ENCODE measurements around the gene UPK3A.
"Not testable (repeated sequence)": the region's sequence is repeated elsewhere in the genome, so short reads cannot be mapped to it uniquely, and the experiment has no call there.

Gene UPK3A

DNA sequence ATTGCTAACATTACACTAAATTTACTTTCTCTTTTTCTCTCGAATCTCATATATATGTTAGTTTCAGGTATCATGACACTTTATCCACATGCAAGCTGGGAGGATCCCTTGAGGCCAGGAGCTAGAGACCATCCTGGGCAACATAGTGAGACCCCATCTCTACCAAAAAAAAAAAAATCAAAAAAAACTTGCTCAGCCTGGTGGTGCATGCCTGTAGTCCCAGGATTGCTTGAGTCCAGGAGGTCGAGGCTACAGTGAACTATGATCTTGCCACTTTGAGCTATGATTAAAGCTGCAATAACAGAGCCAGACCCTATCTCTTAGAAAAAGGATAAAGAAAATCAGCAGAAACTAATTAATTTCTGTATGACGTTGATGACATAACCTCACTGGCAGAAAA is 3.7 kb upstream of the UPK3A start:
- no peak for DNase-seq (ENCODE audit: low read depth)

DNA sequence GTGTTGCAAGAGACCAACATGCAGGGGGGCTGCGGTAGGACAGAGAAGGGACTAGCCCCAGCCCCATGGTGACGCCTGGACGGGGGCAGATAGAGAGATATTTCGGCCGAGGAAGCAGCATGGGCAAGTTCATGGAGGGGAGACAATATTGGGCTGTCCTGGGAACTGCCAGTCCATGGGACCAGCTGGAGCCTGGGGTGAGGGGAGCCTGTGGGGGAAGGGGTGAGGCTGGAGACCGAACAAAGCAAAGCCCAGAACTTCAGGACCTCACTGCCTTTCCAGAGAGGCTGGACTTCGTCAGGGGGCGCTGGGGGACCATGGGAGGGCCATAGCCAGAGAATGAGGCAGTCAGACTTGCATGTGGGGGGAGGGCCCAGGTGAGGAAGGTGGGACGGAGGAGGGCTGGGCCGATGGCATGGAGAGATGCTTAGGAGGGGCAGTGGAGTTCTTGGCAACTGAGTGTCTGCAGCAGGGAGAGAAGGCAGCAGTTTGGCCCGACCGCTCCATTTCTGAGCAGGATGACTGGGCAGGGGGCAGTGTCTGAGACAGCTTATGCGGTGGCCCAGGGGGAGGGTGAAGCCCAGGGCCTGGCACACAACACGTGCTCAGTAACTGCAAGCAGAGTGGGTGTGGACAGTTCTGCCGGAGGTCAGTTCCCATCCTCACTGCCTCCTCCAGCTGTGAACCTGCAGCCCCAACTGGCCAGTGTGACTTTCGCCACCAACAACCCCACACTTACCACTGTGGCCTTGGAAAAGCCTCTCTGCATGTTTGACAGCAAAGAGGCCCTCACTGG is 712 bp downstream of the UPK3A start:
- no peak for DNase-seq (ENCODE audit: low read depth)

DNA sequence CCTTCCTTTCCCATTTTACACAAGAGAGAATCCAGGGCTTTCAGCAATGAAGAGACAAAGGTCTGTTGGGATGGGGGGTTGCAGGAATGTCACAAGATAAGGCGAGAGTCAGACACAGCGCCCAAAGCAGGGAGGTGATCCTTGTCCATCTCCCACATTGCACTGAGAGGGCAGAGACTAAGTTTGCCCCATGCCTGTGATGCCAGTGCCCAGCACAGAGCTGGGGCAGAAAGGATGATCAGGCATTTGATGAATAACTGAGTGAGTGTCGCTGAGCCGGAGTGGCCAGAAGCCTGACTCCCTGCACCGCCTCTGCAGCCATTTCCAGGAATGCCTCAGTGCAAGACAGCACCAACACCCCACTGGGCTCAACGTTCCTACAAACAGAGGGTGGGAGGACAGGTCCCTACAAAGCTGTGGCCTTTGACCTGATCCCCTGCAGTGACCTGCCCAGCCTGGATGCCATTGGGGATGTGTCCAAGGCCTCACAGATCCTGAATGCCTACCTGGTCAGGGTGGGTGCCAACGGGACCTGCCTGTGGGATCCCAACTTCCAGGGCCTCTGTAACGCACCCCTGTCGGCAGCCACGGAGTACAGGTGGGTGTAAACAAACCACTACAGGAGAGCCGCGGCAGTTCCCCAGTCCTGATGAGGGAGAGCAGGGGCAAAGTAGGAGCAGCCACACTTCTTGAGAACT is 2.3 kb downstream of the UPK3A start:
- DNase-seq (ENCODE audit: low read depth) = no peak

DNA sequence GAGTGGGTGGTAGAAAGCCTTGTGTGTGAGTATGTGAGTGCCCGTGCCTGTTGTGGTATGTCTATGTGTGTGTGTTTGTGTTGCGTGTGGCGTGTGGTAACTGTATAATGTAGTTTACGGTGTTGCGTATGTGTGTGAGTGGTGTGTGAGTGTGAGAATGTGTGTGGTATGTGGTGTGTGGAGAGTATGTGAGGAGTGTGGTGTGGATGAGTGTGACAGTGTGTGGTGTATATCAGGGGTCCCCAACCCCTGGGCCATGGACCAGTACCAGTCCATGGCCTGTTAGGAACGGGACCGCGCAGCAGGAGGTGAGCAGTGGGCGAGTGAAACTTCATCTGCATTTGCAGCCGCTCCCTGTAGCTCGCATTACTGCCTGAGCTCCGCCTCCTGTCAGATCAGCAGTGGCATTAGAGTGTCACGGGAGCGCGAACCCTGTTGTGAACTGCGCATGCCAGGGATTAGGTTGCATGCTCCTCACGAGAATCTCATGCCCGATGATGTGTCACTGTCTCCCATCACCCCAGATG is 5.7 kb downstream of the UPK3A start:
- peak; percentile 73 for DNase-seq (ENCODE audit: low read depth)

DNA sequence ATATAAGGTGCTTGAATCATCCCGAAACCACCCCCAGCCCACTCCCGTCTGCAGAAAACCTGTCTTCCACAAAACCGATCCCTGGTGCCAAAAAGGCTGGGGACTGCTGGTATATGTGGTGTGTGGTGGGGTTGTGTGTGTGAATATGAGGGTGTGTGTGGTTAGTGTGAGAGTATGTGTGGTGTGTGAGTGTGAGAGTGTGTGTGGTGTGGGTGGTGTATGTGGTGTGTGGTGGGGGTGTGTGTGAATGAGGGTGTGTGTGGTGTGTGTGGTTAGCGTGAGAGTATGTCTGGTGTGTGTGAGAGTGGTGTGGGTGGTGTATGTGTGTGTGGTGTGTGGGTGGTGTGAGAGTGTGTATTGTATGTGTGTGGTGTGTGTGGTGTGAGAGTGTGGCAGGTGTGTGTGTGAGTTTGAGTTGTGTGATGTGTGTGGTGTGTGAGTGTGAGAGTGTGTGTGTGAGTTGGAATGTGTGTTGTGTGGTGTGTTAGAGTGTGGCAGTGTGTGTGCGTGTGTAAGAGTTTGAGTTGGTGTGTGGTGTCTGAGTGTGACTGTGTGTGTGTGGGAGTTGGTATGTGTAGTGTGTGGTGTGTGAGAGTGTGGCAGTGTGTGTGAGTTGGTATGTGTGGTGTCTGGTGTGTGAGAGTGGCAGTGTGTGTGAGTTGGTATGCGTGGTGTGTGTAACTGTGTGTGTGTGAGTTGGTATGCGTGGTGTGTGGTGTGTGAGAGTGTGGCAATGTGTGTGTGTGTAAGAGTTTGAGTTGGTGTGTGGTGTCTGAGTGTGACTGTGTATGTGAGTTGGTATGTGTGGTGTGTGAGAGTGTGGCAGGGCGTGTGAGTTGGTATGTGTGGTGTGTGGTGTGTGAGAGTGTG is 6.5 kb downstream of the UPK3A start:
- no peak for DNase-seq (ENCODE audit: low read depth)

DNA sequence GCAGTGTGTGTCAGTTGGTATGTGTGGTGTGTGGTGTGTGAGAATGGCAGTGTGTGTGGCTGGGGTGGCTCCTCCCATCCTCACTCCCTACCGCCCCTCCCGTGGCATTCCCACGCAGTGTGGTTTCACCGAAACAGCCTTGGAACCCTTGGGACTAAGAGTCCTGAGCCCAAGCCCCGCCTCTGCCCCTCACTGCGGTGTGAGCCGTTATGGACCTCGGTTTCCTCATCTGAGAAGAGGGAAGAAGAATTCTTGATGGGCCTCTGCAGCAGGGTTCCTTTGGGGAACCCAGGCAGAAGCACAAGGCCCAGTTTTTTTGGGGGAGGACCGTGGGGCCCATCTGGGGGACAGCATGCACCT is 7.2 kb downstream of the UPK3A start:
- DNase-seq (ENCODE audit: low read depth) = no peak

DNA sequence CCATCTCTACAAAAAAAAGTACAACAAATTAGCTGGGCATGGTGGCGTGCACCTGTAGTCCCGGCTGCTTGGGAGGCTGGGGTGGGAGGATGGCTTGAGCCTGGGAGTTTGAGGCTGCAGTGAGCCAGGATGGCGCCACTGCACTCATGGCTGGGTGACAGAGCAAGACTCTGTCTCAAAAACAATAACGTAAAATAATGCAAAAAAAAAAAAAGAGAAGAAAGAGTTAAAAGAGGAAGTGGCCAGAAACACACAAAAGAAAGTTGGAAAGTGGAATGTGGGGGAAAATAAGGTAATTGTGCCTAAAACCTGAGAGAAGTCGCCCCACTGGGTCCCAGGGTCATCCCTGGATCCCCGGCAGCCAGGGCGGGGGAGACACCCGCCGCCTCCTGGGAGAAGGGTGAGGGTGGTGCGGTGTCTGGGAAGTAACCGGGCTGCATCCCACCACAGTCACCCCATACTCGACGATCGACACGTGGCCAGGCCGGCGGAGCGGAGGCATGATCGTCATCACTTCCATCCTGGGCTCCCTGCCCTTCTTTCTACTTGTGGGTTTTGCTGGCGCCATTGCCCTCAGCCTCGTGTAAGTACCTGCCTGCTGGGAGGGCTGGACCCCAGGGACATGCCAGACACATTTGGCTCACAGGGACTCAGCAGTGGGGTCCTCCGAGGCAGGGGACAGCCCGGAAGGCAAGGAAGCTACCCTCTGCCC is 8.1 kb downstream of the UPK3A start:
- DNase-seq (ENCODE audit: low read depth) = no peak

DNA sequence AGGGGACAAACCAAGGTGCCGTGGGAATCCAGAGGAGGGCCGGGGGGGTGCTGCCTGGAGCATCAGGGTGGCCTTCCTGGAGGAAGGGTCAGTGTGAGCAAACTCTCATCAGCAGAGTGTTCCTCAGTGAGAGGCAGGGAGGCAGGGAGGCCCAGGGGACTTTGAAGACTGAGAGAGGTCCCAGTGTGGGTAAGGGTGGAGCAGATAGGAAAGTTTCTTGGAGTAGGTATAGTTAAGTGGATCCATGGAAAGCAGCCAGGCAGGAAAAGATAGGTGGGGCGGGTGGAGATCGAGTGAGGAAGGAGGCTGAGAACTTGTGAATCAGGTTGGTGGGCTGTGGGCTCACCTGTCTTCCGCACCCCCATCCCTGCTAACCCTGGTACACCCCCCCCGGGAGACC is 9.3 kb downstream of the UPK3A start:
- no peak for DNase-seq (ENCODE audit: low read depth)

DNA sequence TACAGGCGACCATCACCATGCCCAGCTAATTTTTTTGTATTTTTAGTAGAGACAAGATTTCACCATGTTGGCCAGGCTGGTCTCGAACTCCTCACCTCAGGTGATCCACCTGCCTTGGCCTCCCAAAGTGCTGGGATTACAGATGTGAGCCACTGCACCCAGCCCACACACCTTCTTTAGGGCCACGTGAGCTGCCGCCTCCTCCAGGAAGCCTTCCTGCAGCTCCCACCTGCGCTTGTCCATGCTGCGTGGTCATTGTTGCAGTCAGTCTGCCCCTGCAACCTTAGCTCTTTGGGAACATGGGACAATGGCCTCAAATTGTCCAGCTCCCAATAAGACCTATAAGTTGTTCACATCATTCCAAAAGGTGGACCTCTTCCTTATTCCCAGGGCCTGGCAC is 10.3 kb downstream of the UPK3A start:
- DNase-seq (ENCODE audit: low read depth) = not testable (repeated sequence)

DNA sequence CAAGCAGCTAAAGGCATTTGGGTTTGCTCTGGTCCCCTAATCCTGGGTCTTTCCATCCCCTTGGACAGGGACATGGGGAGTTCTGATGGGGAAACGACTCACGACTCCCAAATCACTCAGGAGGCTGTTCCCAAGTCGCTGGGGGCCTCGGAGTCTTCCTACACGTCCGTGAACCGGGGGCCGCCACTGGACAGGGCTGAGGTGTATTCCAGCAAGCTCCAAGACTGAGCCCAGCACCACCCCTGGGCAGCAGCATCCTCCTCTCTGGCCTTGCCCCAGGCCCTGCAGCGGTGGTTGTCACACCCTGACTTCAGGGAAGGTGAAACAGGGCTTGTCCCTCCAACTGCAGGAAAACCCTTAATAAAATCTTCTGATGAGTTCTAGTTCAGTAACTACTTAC is 10.7 kb downstream of the UPK3A start:
- no peak for DNase-seq (ENCODE audit: low read depth)

DNA sequence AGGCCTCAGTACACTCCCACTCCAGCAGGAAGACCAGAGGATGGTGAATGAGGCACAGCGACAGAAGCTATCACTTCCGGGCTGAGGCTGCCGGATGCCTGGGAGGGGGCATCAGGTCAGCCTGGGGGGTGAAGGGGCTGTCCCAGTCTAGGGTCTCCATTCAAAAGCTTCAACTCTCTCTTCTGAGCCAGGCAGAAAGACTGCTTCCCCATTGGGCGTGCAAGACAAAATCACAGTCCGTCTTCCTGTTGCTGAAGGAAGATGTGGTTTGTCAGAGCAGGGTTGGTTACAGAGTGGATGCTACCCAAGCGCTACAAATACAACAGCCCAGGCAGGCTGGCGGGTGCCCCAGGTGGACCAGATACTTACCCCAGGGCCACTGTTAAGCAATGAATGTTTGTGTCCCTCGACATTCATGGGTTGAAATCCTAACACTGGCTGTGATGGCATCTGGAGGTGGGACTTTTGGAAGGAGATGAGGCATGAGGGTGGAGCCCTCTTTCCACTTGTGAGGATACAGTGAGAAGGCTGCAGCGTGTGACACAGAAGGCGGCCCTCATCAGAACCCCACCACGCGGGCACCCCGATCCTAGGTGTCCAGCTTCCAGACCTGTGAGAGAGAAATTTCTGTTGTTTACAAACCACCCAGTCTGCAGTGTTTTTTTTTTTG is 12.0 kb downstream of the UPK3A start:
- no peak for DNase-seq (ENCODE audit: low read depth)

DNA sequence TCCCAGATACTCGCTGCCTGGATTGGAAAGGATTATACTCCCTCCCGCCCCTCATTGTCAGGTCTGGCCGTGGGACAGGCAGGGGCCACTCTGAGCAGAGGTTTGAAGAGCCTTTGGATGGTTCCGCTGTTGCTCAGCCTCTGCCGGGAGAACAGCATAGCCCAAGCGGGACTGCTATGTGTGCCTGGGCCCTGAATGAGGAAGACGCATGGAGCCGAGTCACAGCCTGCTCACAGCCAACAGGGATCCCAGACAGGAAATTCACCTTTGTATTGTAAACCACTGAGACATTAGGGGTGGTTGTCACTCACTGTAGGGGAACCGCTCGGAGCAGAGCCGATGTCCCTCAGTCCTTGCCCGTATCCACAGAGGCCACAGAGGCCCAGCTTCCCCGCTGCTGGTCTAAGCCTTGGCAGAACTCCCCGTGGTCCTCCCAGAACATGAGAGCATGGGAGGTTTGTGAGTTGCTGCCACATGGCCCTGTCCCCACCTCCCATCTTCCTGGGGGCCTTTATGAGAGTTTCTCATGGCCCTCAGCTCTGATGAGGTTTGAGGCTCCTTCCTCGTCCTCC is 14.3 kb downstream of the UPK3A start:
- DNase-seq (ENCODE audit: low read depth) = no peak

DNA sequence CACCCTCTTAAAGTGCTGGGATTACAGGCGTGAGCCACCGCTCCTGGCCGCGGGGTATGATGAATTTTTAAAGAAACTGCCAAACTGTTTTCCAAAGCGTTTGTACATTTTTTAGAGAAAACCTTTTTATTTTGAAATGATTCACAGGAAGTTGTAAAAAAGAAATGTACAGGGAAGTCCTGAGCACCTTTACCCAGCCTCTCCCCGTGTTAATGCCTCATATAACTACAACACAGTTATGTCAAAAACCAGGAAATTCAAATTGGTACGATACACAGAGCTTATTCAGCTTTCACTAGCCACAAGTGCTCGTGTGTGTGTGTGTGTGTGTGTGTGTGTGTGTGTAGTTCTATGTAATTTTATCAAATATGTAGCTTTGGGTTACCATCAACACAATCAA is 18.0 kb downstream of the UPK3A start:
- no peak for DNase-seq (ENCODE audit: low read depth)

DNA sequence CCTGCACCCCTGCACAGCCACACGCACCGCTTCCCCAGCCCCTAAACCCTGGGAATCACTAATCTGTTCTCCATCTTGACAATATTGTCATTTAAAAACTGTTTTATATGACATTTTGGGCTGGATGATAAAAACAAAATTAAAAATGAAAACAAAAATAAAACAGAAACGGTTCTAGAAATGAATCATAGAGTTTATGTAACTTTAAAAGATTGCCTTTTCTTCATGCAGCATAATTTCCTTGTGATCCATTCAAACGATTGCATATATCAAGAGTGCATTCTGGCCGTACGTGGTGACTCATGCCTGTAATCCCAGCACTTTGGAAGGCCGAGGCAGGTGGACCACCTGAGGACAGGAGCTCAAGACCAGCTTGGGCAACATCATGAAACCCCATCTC is 18.4 kb downstream of the UPK3A start:
- no peak for DNase-seq (ENCODE audit: low read depth)

DNA sequence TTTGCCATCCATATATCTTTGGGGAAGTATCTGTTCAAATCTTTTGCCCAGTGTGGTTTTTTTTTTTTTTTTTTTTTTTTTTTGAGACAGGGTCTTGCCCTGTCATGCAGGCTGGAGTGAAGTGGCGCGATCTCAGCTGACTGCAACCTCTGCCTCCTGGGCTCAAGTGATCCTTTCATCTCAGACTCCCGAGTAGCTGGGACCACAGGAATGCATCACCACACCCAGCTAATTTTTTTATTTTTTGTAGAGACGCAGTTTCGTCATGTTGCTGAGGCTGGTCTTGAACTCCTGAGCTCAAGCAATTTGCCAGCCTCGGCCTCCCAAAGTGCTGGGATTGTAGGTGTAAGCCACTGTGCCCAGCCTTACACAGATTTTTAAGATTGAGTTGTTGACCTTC is 20.2 kb downstream of the UPK3A start:
- no peak for DNase-seq (ENCODE audit: low read depth)

DNA sequence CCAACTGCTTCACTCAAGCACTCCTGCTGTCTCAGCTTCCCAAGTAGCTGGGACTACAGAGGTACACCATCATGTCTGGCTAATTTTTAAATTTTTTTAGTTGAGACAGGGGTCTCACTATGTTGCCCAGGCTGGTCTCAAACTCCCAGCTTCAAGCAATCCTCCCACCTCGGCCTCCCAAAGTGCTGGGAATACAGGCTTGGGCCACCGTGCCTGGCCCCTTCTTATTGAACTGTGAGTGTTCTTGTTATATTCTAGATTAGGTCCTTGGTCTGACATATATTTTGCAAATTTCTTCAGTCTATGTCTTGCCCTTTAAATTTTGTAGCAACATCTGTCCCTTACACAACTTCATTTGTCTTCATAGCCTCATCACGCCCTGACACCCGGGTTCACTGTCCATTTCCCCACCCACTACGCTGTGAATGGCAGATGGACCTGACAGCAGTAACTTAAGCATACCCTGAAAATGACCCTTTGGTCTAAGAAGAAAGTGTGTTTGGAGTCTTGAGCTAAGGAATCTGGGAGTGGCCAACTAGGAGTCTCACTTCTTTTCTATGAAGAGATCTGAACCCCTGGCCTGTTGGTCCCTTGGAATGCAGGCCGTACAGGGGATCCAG is 20.8 kb downstream of the UPK3A start:
- no peak for DNase-seq (ENCODE audit: low read depth)

DNA sequence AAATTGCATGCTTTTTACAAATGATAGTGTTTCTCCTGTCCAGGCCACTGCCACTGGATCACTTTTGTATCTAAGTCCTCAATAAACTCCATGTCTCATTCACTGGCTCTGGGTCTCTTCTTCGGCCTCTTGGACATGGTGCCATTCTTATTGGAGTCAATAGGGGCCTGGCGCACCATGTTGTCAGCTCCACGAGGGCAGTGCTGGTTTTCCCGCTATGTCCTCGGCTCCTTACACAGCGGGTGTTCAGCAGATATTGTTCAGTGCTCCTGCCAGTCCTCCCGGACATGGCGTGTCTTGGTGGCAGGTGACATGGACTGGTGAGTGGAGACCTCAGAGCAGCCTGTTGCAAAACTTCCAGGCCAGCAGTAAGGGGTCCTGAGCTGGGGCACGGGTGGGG is 21.4 kb downstream of the UPK3A start:
- no peak for DNase-seq (ENCODE audit: low read depth)

DNA sequence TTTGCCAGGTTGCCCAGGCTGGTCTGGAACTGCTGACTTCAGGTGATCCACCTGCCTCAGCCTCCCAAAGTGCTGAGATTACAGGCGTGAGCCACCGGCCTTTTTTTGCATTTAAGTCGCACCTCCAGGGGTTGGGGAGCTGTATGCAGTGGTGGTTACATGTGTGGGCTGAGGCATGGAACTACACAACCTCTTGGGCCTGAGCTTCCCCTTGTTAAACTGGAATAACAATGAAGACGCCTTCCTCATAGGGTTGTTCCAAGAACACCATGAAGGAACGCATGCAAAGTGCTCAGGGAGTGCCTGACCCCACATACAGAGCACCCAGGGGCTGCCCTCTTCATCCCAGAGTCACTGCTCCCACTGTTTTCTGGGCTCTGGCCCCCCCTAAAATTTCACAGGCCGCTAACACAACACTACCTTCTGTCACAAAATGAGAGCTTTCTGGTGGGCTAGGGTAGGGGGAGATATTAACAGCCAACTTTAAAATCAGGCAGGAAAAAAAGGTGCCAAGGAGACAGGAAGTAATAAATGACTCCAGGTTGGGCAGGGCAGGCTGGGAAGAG is 23.7 kb downstream of the UPK3A start:
- DNase-seq (ENCODE audit: low read depth) = no peak

DNA sequence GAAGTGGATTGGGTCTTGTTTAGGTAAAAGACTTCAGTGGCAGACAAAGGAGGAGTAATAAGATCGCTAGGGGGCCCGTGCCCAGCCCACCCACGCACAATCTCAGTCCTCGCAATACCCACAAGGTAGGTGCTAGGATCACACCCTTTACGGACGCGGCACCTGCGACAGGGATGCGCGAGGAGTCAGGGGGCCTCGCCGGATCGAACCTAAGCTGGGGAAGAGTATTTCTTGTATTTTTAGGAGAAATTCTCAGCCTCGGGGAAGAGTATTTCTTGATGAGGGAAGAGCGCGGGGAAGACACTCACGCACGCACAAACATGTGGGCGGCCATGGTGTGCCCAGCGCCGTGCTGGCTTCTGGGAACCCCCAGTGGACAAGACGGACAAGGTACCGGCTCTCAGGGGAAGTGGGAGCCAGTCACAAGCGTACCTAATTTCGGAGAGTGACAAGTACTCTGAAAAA is 24.2 kb downstream of the UPK3A start:
- DNase-seq (ENCODE audit: low read depth) = no peak
